Stimulated activated CD8-positive, alpha-beta memory T cell treated with anti-CD3 and anti-CD28 coated beads, Interleukin-7, amount 100 ng/mL, for 4 hours (primary cell): ENCODE data around the gene SMAGP.

Source experiments
- DNase-seq, 2 donors: peaks; one replicate each; pipeline ENCODE4 v3.0.0-alpha.2; 2020; ENCODE audit warnings: low read depth in 2 of 2

Gene SMAGP

GRCh38 chr12:51196547-51196946 lies 73.7 kb downstream of the SMAGP start:
- no peak for DNase-seq

DNA sequence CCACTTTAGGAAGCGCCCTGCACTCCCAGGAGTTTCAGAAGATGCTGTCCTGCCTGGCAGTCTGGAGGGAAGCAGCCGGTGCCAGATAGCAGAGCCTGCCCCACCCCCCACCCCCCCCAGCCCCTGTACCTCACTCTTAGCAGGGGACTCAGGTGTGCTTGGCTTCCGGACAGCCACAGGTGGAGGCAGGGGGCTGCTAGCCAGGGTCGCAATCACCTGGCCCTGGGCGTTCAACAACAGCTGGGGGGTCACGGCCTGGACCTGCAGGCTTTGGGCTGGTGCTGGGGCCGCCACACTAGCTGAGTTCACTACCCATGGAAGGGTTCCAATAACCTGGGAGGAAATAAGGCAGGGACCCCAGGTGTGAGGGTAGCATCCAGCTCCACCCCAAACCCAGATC lies 74.4 kb downstream of the SMAGP start:
- DNase-seq = no peak
